Measurements from ENCODE around the gene ST6GALNAC3.

The ST6GALNAC3 gene

DNA sequence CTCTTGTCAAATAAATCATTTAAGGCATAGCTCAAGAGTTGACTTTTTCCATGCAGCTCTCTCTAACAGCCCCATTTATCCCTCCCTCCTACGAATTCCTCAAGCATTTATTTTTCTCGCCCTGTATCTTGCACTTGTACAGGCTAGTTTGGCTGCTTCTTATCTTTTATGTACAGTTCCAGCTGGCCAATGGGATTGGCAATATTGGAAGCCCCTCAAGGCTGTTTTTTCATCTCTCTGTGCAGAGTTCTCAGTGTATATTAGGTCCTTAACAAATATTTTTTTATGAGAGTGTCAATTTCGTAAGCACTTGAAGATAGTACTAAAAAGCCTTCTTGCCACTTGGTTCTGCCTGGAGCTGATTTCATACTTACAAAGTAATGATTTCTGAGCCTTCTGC is 356.0 kb downstream of the ST6GALNAC3 start:
- no peak for DNase-seq (ENCODE audit: low read depth in 3 of 3)

DNA sequence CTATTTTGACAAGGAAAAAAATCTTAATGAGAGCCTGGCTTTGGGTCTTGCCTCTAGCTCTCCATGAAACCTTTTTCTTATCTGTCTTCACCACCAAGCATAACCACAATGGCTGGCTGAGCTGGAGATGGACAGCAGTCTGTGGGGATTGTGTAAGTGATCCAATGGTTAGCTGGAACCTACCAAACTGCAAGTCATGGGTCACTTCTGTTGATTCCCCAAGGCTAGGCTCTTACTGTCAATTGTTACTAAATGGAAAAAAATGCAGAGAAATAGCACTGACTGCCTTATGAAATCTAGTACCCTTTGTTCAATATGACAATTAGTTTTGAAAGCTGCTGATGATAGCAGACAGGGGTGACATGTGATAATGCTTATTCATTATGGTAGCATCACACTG is 359.0 kb downstream of the ST6GALNAC3 start:
- no peak for DNase-seq (ENCODE audit: low read depth in 3 of 3)

DNA sequence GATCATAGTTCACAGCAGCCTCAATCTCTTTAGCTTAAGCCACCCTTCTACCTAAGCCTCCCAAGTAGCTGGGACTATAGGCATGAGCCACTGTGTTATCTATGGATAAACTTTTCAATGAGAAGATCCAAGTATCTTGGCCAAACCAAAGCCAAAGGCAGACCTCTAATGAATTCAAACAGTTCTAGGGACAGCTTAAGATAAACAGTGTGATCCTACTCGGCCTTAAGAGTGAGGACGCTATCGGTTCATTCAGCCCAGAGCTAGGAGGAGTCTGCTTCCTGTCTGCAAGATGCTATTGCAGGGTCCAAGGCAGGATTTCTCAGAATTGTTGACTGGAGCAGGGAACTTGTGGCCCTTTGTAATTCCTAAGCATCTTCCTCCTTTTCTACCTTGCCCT is 368.7 kb downstream of the ST6GALNAC3 start:
- DNase-seq (ENCODE audit: low read depth in 3 of 3) = no peak

- no peak for DNase-seq (ENCODE audit: low read depth in 3 of 3)
Measured at GRCh38 chr1:76444773-76445172, 370.2 kb downstream of the ST6GALNAC3 start.

DNA sequence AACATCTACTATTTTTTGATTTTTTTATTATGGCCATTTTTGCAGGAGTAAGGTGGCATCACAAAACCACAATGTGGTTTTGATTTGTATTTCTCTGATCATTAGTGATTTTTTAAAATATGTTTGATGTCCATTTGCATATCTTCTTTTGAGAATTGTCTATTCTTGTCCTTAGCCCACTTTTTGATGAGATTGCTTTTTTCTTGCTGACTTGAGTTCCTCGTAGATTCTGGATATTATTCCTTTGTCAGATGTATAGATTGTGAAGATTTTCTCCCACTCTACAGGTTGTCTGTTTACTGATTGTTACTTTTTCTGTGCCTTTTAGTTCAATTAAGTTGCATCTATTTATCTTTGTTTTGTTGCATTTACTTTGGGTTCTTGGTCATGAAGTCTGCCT is 375.7 kb downstream of the ST6GALNAC3 start:
- DNase-seq (ENCODE audit: low read depth in 3 of 3) = no peak

GRCh38 chr1:76463278-76463677 is 388.7 kb downstream of the ST6GALNAC3 start:
- DNase-seq (ENCODE audit: low read depth in 3 of 3) = no peak

DNA sequence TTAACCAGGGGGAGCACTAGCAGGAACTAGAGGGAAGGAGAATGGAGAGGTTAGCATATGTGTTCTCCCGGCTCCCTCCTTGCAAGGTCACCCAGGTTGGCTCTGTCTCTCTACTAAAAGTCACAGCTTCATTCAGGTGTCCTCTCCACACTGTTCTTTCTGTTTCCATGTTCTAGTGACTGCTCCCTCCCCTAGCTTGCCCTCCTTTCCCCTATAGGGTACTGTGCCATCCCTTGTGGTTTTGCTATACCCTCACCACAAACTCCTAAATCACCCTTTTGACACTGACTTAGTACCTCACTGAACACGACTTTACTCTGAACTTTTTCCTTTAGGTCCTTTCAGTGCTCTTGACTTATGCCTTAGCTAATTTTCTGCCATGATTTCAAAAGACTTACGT is 389.3 kb downstream of the ST6GALNAC3 start:
- no peak for DNase-seq (ENCODE audit: low read depth in 3 of 3)

- no peak for DNase-seq (ENCODE audit: low read depth in 3 of 3)
Measured at GRCh38 chr1:76465030-76465429, 390.5 kb downstream of the ST6GALNAC3 start.

DNA sequence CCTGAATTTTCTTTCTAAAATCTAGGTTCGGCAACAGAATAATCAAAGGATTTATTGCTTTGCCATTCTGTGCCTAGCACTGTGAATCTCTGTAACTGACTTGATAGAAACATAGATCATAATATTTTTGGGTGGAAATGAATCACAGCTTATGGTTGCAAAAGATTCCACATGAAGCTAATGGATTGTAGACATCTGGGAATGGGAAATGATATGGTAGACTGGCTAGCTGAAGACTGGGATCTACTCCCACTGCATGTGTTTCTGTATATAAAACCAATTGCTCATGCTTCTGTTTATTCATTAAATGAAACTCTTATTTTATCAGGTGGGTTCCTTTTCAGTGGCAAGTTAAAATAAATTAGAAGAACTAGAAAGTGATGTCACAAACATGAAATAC is 395.6 kb downstream of the ST6GALNAC3 start:
- no peak for DNase-seq (ENCODE audit: low read depth in 3 of 3)

DNA sequence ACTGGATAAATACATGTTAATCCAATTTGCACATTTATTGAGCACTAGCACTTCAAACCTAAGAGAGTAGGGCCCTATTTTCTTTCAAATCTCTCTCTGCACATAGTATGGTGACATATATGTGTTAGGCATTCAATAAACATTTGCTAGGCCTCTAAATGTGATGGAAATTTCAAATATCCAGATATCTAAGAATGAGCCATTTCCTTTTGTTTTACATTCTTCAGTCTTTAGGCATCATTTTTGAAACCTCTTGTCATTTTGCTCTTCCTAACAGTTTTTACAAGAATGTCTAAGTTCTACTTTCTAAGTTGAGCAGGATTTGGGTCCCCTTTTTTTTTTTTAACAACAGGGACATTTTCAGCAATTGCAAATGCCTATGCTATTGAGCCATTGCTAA is 397.0 kb downstream of the ST6GALNAC3 start:
- DNase-seq (ENCODE audit: low read depth in 3 of 3) = no peak

- DNase-seq (ENCODE audit: low read depth in 3 of 3) = no peak
Measured at GRCh38 chr1:76473591-76473990, 399.0 kb downstream of the ST6GALNAC3 start.

- DNase-seq (ENCODE audit: low read depth in 3 of 3) = no peak
Measured at GRCh38 chr1:76474922-76475321, 400.4 kb downstream of the ST6GALNAC3 start.

GRCh38 chr1:76477156-76477555 is 402.6 kb downstream of the ST6GALNAC3 start:
- DNase-seq (ENCODE audit: low read depth in 3 of 3) = no peak

- no peak for DNase-seq (ENCODE audit: low read depth in 3 of 3)
Measured at GRCh38 chr1:76480827-76481226, 406.3 kb downstream of the ST6GALNAC3 start.

GRCh38 chr1:76481672-76482071 is 407.1 kb downstream of the ST6GALNAC3 start:
- no peak for DNase-seq (ENCODE audit: low read depth in 3 of 3)

GRCh38 chr1:76482272-76482671 is 407.7 kb downstream of the ST6GALNAC3 start:
- no peak for DNase-seq (ENCODE audit: low read depth in 3 of 3)

GRCh38 chr1:76491737-76492136 is 417.2 kb downstream of the ST6GALNAC3 start:
- no peak for DNase-seq (ENCODE audit: low read depth in 3 of 3)

- no peak for DNase-seq (ENCODE audit: low read depth in 3 of 3)
Measured at GRCh38 chr1:76492752-76493430, 418.3 kb downstream of the ST6GALNAC3 start.

DNA sequence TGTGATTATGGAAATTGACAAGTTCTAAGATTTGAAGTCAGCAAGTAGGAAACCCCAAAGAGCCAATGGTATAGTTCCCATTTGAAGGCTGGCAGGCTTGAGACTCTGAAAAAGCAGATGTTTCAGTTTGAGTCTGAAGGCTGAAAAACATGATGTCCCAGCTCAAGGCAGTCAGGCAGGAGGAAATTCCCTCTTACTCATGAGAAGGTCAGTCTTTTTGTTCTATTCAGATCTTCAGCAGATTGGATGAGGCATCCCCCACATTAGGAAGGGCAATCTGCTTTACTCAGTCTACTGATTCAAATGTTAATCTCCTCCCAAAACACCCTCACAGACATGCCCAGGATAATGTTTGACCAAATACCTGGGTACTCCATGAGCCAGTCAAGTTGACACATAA is 420.3 kb downstream of the ST6GALNAC3 start:
- peak in 1 of 3 donors; percentile 1 for DNase-seq (ENCODE audit: low read depth in 3 of 3)

- no peak for DNase-seq (ENCODE audit: low read depth in 3 of 3)
Measured at GRCh38 chr1:76496871-76497270, 422.3 kb downstream of the ST6GALNAC3 start.

- no peak for DNase-seq (ENCODE audit: low read depth in 3 of 3)
Measured at GRCh38 chr1:76500116-76500515, 425.6 kb downstream of the ST6GALNAC3 start.

GRCh38 chr1:76501136-76501535 is 426.6 kb downstream of the ST6GALNAC3 start:
- DNase-seq (ENCODE audit: low read depth in 3 of 3) = no peak

DNA sequence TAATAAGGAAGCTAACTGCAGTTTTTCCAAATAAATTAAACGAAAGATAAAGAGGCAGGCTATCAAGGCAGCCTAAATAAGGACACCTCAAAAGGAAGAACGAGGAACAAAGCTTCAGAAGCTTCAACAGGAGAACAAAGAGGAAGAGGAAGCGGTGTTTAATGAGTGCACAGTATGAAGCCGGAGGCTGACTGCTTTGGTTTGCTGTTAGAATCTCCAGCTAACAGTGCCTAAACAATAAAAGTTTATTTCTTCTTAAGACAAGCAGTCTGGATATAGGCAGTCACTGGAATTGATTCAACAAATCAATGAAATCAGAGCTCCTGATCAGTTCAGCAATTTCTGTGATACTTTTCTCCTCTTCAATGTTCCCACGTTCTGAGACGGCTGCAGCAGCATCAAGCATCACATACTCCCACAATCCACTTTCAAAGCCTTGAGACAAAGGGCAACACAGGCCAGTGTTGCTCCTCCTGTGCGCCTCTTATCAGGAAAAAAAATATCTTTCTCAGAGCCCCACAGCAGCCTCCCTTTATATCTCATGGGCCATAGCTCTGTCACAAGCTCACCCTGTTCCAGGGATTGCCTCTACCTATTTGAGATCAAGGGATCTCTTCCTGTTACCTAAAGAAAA is 427.2 kb downstream of the ST6GALNAC3 start:
- DNase-seq (ENCODE audit: low read depth in 3 of 3) = no peak

- no peak for DNase-seq (ENCODE audit: low read depth in 3 of 3)
Measured at GRCh38 chr1:76503100-76503499, 428.6 kb downstream of the ST6GALNAC3 start.
